ENCODE data around the gene HDGFL3. TPM values are rescaled to one million over a fixed set of nuclear protein-coding genes. Genes with fewer than 3 reads are reported as not detected.

Gene HDGFL3
- total RNA-seq (1 to 10 TPM; 3.2 to 3.5 TPM), polyA plus RNA-seq (1 to 10 TPM; 1.7 to 6.5 TPM)

DNA sequence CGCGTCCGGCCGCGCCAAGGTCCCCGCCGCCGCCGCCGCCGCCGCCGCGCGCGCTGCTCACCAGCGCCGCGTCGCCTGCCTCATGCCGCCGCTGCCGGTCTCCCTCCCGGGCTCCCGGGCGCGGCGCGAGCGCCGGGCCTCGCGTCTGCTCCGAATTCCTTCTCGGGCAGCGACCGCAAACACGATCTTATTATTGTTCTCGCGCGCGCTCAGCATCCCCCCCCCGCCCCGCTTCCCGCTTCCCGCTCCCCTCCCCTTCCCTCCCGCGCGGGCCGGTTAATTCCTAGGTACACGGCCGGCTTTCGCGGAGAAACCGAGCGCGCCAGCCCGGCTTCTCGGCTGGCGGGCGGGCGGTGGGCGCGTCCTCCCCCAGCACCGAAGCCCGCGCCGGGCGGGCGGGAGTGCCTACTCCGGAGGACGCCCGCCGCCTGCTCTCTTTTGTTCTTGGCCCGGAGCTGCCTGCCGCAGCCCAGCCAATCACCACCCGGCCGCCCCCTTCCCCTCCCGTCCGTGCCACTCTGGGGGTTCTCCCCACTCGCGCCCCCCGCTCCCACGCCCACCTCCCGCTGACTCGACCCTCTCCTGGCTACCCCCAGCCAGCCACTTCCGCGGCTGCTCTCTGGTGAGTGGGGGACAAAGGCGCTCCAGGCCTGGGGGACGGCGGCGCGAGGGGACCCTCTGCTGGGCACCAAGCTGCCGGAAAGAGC is at the start of gene HDGFL3:
Gene HDGFL3 (minus strand): TSS at position 164 of the 707 bp plus-strand sequence. CDS start 409 bp downstream, outside the sequence.
- H3K9me3 ChIP-seq (ENCODE audit: control insufficient read depth in 1 of 2, low read length in 2 of 2), result no peaks in the 10 kb centered on the region
- H3K36me3 ChIP-seq (ENCODE audit: insufficient read depth, low read length), result no peaks in the 10 kb centered on the region
- no peaks in the 10 kb centered on the region for H3K4me1 ChIP-seq (ENCODE audit: insufficient read depth, low read length)
- peak within 1 kb of the TSS; percentile 83 to 93 (median 89) for H3K4me3 Mint-ChIP-seq
- peaks cover 3 to 7% (median 5%) of the 10 kb centered on the region in 4 donors for H3K4me1 Mint-ChIP-seq
- DNase-seq, result peak in 3 of 5 donors; percentile 6 to 31 (median 8)
- peak within 1 kb of the TSS in 2 of 7 donors; percentile 84 to 97 for H3K27ac Mint-ChIP-seq
- POLR2A ChIA-PET (ENCODE audit: partially characterized antibody), result no interaction called here
- H3K4me3 ChIP-seq (ENCODE audit: low read length in 2 of 2), result peak within 1 kb of the TSS in 1 of 2 donors; percentile 29
- H3K27ac ChIP-seq (ENCODE audit: low read depth, low read length), result no peak within 1 kb of the TSS
- CTCF ChIA-PET (ENCODE audit: partially characterized antibody), result no interaction called here
- peaks cover 8% of the 10 kb centered on the region for H3K27me3 ChIP-seq (ENCODE audit: insufficient read depth, low read length)
- no peaks in the 10 kb centered on the region for H3K9me3 Mint-ChIP-seq
- peaks cover 0 to 3% of the 10 kb centered on the region in 2 donors for H3K36me3 Mint-ChIP-seq
- peaks cover 13 to 19% of the 10 kb centered on the region in 2 donors for H3K27me3 Mint-ChIP-seq
- intact Hi-C loops (cut with micrococcal nuclease), result no loop called here

DNA sequence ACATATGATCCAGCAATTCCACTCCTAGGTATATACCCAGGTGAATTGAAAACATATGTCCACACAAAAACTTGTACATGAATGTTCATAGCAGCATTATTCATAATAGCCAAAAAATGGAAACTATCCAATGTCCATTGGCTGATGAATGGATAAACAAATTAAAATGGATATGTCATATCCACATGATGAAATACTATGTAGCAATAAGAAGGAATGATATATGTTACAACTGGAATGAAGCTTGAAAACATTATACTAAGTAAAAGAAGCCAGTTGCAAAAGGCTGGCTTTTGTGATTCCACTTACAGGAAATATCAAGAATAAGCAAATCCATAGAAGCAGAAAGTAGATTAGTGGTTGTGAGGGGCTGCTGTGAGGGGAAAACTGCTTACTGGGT is 43.2 kb upstream of the HDGFL3 start:
- no peaks in the 10 kb centered on the region for H3K4me1 Mint-ChIP-seq
- H3K4me3 Mint-ChIP-seq, result no peak overlapping the region
- Histone ChIP-seq H3K4me1 (ENCODE audit: insufficient read depth, low read length) (no peaks in the 10 kb centered on the region), H3K4me3 (ENCODE audit: low read length in 2 of 2) (no peak overlapping the region), H3K36me3 (ENCODE audit: insufficient read depth, low read length) (no peaks in the 10 kb centered on the region), H3K27ac (ENCODE audit: low read depth, low read length) (no peak overlapping the region), H3K9me3 (ENCODE audit: control insufficient read depth in 1 of 2, low read length in 2 of 2) (no peaks in the 10 kb centered on the region), H3K27me3 (ENCODE audit: insufficient read depth, low read length) (no peaks in the 10 kb centered on the region)
- no peaks in the 10 kb centered on the region for H3K9me3 Mint-ChIP-seq
- H3K27me3 Mint-ChIP-seq, result peaks cover 21 to 27% of the 10 kb centered on the region in 2 donors
- CTCF ChIA-PET (ENCODE audit: partially characterized antibody), result interaction anchor here (4.7 kb wide), 1 partner anchor 14 kb away, joined by 20 read pairs; no protein-coding TSS in a partner anchor
- H3K36me3 Mint-ChIP-seq, result no peaks in the 10 kb centered on the region
- intact Hi-C loops (cut with micrococcal nuclease), result no loop called here
- POLR2A ChIA-PET (ENCODE audit: partially characterized antibody), result no interaction called here
- DNase-seq, result no peak
- H3K27ac Mint-ChIP-seq, result no peak overlapping the region

DNA sequence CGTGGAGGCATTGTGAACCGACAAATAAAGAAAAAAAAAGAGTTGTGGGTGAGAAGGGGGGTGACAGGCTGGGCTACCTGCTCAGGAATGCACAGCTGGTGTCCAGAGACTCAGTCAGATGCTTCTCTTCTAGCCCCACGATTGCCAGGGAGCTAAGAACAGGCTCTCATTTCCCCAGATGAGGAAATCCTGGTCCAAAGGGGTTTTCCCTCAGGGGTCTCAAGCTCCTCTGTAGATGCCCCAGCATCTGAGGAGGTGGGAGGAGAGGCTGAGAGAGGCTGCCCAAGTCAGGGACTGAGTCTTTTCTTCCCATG is 41.4 kb upstream of the HDGFL3 start:
- Mint-ChIP-seq H3K4me3 (no peak overlapping the region), H3K27me3 (peaks cover 21 to 25% of the 10 kb centered on the region in 2 donors), H3K9me3 (peaks cover 0 to 2% (median 0%) of the 10 kb centered on the region in 8 donors), H3K27ac (no peak overlapping the region), H3K36me3 (no peaks in the 10 kb centered on the region), H3K4me1 (no peaks in the 10 kb centered on the region)
- no peak for DNase-seq
- H3K36me3 ChIP-seq (ENCODE audit: insufficient read depth, low read length), result no peaks in the 10 kb centered on the region
- intact Hi-C loops (cut with micrococcal nuclease), result loop anchor here (10.0 kb wide), 1 partner anchor 306 kb away; no protein-coding TSS in a partner anchor
- ChIA-PET CTCF (ENCODE audit: partially characterized antibody) (interaction anchor here (0.9 to 4.7 kb wide), 16 partner anchors 8 to 324 kb away, joined by 3 to 20 read pairs (median 4); no protein-coding TSS in a partner anchor), POLR2A (ENCODE audit: partially characterized antibody) (no interaction called here)
- no peak overlapping the region for H3K27ac ChIP-seq (ENCODE audit: low read depth, low read length)
- H3K4me3 ChIP-seq (ENCODE audit: low read length in 2 of 2), result no peak overlapping the region
- no peaks in the 10 kb centered on the region for H3K9me3 ChIP-seq (ENCODE audit: control insufficient read depth in 1 of 2, low read length in 2 of 2)
- no peaks in the 10 kb centered on the region for H3K27me3 ChIP-seq (ENCODE audit: insufficient read depth, low read length)
- H3K4me1 ChIP-seq (ENCODE audit: insufficient read depth, low read length), result no peaks in the 10 kb centered on the region

DNA sequence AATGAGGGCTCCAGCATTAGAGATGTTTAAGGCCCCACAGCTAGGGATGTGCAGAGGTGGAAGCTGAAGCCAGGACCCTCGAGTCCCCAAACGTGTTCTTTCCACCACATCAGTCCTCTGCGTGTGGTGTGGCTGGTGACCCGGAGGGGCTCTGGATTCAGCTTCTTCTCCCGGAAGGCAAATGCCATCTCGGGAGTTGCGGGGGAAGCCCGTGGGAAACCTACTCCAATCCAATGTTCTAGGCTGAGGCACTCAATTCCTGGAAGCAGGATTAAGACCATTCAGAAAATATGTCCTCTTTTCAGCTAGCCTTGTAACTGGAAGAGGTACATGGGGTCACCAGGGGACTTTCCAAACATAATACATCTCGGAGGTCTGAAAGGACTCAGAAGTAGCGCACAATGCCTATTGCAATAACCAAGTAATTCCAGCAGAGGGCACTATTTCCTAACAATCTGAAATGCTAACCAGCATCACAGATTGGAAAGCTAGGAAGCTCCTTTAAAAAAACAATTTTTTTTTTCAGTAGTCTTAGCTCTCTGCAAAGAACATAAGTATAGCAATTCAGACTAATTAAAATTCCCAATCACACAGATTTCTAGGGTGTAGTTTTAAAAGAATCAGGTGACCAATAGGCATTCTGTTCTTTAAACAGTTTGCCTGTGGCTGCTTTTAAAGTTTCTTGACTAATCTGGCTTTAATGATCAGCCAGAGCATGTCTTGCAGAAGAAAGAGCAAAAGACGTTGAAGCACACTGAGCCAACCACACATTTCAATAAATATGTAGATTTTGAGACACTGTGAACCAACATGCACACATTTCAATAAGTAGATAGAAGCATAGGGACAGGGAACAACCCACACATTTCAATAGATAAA is 40.8 kb upstream of the HDGFL3 start:
- H3K27me3 ChIP-seq (ENCODE audit: insufficient read depth, low read length), result no peaks in the 10 kb centered on the region
- Mint-ChIP-seq H3K4me1 (no peaks in the 10 kb centered on the region), H3K9me3 (peaks cover 0 to 2% (median 0%) of the 10 kb centered on the region in 8 donors), H3K27ac (no peak overlapping the region), H3K4me3 (no peak overlapping the region), H3K27me3 (peaks cover 21 to 25% of the 10 kb centered on the region in 2 donors), H3K36me3 (no peaks in the 10 kb centered on the region)
- DNase-seq, result peak in 4 of 5 donors; percentile 18 to 37 (median 32)
- H3K9me3 ChIP-seq (ENCODE audit: control insufficient read depth in 1 of 2, low read length in 2 of 2), result no peaks in the 10 kb centered on the region
- H3K4me3 ChIP-seq (ENCODE audit: low read length in 2 of 2), result no peak overlapping the region
- intact Hi-C loops (cut with micrococcal nuclease), result loop anchor here (10.0 kb wide), 1 partner anchor 306 kb away; no protein-coding TSS in a partner anchor
- ChIA-PET POLR2A (ENCODE audit: partially characterized antibody) (no interaction called here), CTCF (ENCODE audit: partially characterized antibody) (interaction anchor here (0.6 to 4.7 kb wide), 18 partner anchors 8 to 578 kb away, joined by 3 to 20 read pairs (median 4); no protein-coding TSS in a partner anchor)
- no peak overlapping the region for H3K27ac ChIP-seq (ENCODE audit: low read depth, low read length)
- H3K4me1 ChIP-seq (ENCODE audit: insufficient read depth, low read length), result no peaks in the 10 kb centered on the region
- no peaks in the 10 kb centered on the region for H3K36me3 ChIP-seq (ENCODE audit: insufficient read depth, low read length)

DNA sequence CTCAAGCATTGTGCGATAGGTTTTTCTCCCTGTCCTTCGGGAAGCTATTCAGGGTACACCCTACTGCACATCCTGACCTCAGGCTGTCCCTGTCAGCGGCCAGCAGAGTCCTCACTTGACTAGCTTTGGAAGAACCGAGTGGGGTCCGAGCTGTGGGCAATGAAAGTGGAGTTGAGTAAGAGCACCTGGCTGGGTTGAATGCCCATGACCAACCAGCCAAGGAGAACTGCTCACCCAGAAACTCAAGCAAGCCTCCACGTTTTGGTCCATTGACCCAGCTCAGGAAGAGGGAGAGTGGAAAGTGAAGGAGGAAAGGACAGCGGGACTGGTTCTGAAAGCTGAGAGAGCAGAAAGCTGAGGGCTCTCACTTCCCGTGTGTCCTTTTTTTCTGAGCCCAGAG is 36.0 kb upstream of the HDGFL3 start:
- DNase-seq, result no peak
- no peaks in the 10 kb centered on the region for H3K36me3 Mint-ChIP-seq
- intact Hi-C loops (cut with micrococcal nuclease), result loop anchor here (10.0 kb wide), 1 partner anchor 311 kb away; no protein-coding TSS in a partner anchor
- no peak overlapping the region for H3K27ac Mint-ChIP-seq
- Histone ChIP-seq H3K9me3 (ENCODE audit: control insufficient read depth in 1 of 2, low read length in 2 of 2) (no peaks in the 10 kb centered on the region), H3K4me3 (ENCODE audit: low read length in 2 of 2) (no peak overlapping the region), H3K27ac (ENCODE audit: low read depth, low read length) (no peak overlapping the region), H3K27me3 (ENCODE audit: insufficient read depth, low read length) (no peaks in the 10 kb centered on the region), H3K36me3 (ENCODE audit: insufficient read depth, low read length) (no peaks in the 10 kb centered on the region), H3K4me1 (ENCODE audit: insufficient read depth, low read length) (no peaks in the 10 kb centered on the region)
- no peaks in the 10 kb centered on the region for H3K4me1 Mint-ChIP-seq
- ChIA-PET POLR2A (ENCODE audit: partially characterized antibody) (no interaction called here), CTCF (ENCODE audit: partially characterized antibody) (interaction anchor here (0.7 kb wide), 1 partner anchor 52 kb away, joined by 3 read pairs; no protein-coding TSS in a partner anchor)
- H3K9me3 Mint-ChIP-seq, result peaks cover 0 to 13% (median 8%) of the 10 kb centered on the region in 8 donors
- no peak overlapping the region for H3K4me3 Mint-ChIP-seq
- H3K27me3 Mint-ChIP-seq, result peaks cover 16 to 21% of the 10 kb centered on the region in 2 donors

DNA sequence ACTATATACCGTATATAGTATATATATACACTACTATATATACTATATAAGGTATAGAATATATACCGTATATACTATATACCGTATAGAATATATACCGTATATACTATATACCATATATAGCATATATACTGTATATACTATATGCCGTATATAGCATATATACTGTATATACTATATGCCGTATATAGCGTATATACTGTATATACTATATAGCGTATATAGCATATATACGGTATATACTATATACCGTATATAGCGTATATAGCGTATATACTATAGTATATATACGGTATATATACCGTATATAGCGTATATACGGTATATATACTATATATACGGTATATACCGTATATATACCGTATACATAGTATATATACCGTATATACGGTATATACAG is 22.6 kb upstream of the HDGFL3 start:
- Mint-ChIP-seq H3K27me3 (peaks cover 6 to 9% of the 10 kb centered on the region in 2 donors), H3K4me1 (no peaks in the 10 kb centered on the region), H3K27ac (no peak overlapping the region), H3K9me3 (peaks cover 0 to 10% (median 2%) of the 10 kb centered on the region in 8 donors), H3K36me3 (no peaks in the 10 kb centered on the region), H3K4me3 (no peak overlapping the region)
- ChIA-PET POLR2A (ENCODE audit: partially characterized antibody) (no interaction called here), CTCF (ENCODE audit: partially characterized antibody) (no interaction called here)
- Histone ChIP-seq H3K27me3 (ENCODE audit: insufficient read depth, low read length) (no peaks in the 10 kb centered on the region), H3K4me1 (ENCODE audit: insufficient read depth, low read length) (no peaks in the 10 kb centered on the region), H3K36me3 (ENCODE audit: insufficient read depth, low read length) (no peaks in the 10 kb centered on the region), H3K4me3 (ENCODE audit: low read length in 2 of 2) (no peak overlapping the region), H3K9me3 (ENCODE audit: control insufficient read depth in 1 of 2, low read length in 2 of 2) (no peaks in the 10 kb centered on the region), H3K27ac (ENCODE audit: low read depth, low read length) (no peak overlapping the region)
- DNase-seq, result no peak
- intact Hi-C loops (cut with micrococcal nuclease), result no loop called here

DNA sequence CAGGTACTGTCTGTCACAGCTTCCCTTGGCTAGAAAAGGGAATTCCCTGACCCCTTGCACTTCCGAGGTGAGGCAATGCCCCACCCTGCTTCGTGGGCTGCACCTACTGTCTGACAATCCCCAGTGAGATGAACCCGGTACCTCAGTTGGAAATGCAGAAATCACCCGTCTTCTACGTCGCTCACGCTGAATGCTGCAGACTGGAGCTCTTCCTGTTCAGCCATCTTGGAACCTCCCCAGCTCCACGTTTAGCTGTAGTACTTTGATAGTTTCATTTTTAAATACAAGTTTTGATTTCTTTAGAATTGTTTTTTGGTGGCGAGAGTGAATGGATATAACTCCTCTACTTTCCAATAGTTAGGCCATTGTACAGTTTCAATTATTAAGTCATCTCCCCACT is 17.8 kb upstream of the HDGFL3 start:
- Mint-ChIP-seq H3K36me3 (no peaks in the 10 kb centered on the region), H3K27ac (no peak overlapping the region), H3K4me3 (peak overlapping the region in 3 of 8 donors; percentile 6 to 57 (median 33)), H3K9me3 (no peaks in the 10 kb centered on the region), H3K27me3 (peaks cover 3 to 9% of the 10 kb centered on the region in 2 donors), H3K4me1 (no peaks in the 10 kb centered on the region)
- no peak for DNase-seq
- intact Hi-C loops (cut with micrococcal nuclease), result no loop called here
- no peaks in the 10 kb centered on the region for H3K36me3 ChIP-seq (ENCODE audit: insufficient read depth, low read length)
- H3K27me3 ChIP-seq (ENCODE audit: insufficient read depth, low read length), result no peaks in the 10 kb centered on the region
- ChIA-PET POLR2A (ENCODE audit: partially characterized antibody) (no interaction called here), CTCF (ENCODE audit: partially characterized antibody) (no interaction called here)
- H3K27ac ChIP-seq (ENCODE audit: low read depth, low read length), result no peak overlapping the region
- H3K4me3 ChIP-seq (ENCODE audit: low read length in 2 of 2), result no peak overlapping the region
- H3K9me3 ChIP-seq (ENCODE audit: control insufficient read depth in 1 of 2, low read length in 2 of 2), result no peaks in the 10 kb centered on the region
- H3K4me1 ChIP-seq (ENCODE audit: insufficient read depth, low read length), result no peaks in the 10 kb centered on the region

Measured in CD4-positive, alpha-beta memory T cell (primary cell).